Stimulated activated naive CD4-positive, alpha-beta T cell (primary cell): Measurements from ENCODE around the gene SCAMP5.

Experiments
- DNase-seq, 6 experiments: peaks; one replicate each; lab custom pipeline; 2025; lab: John Stamatoyannopoulos, UW

Gene SCAMP5

DNA sequence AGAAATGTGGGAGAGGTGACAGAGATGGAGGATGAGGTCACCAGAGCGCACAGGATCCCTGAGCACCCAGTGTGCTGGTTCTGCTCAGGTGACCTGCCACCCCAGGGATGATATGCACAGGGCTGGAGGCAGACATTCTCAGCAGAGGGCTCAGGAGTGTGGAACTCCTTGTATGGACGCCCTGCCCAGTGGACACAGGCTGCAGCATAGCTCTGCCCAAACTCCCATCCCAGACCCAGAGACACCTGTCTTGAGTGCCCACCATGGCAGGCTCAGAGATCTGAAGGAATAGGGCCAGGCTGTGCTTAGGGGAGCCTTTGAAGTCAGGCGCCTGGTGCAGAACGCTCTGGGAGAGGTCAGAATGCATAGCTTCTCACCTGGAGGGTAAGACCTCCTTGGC lies 75.3 kb downstream of the SCAMP5 start:
- DNase-seq = no peak
